MM.1S (cell line): ENCODE measurements around the gene NDRG4.

ENCODE experiments used
- EZH2 ChIP-seq: fragments of 300-600 bp; sonication (generic); optimal IDR thresholded peaks from 2 replicates; pipeline ENCODE3; 2017; ENCODE audit warnings: low read depth, mild to moderate bottlenecking, antibody characterized with exemption, low read length, mixed read lengths
- EZH2phosphoT487 ChIP-seq: fragments of 300-600 bp; sonication (generic); IDR thresholded peaks from 2 replicates; pipeline ENCODE4 v1.6.1; 2018; ENCODE audit warnings: antibody characterized with exemption, low read length
- TF ChIP-seq, protein P1 (sequence below): fragments of 300-600 bp; sonication (generic); IDR thresholded peaks from 2 replicates; pipeline ENCODE4 v1.5.1; 2016; ENCODE audit warnings: antibody characterized with exemption, low read length, mixed read lengths

DNA sequence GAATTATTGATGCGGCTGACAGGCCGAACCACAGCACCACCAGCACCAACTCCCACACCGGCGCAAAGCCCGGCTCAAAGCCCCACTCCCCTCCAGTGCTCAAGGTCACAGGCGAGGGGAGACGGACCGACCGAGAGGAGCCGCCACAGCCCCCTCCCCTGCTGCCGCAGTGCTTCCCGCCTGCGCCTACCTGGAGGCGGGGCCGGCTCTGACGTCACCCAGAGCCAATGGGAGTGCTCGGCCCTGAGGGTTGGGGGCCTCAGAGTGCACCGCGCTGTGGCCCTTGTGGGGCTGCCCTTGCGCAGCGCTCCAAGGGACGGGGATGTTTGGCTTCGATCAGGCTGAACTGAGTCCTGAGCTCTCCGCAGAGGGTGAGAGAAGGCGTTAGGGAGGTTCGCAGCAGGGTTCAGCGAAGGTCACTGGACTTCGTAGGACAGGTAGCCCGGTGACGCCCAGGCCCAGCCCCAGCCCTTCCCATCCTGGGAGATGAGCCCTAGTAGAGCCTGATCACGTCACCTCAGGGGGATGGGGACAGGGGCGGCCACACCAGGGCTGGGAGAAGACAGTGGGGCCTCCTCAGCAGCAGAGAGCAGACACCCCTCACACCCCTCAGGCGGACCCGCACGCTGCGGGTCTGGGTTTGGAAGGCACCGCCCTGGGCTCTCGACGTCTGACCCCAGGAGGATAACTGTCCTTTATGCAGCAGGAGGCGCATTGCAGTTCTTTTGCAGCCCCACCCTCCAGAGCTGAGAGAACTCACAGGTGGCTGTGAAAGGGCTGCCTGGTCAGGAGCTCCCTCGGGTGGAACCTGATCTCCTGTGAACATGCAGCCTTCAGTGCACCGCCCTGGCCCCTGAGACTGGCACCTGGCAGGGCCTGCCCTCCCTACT is 1.5 kb downstream of the NDRG4 start:
- TF ChIP-seq, protein P1, sequence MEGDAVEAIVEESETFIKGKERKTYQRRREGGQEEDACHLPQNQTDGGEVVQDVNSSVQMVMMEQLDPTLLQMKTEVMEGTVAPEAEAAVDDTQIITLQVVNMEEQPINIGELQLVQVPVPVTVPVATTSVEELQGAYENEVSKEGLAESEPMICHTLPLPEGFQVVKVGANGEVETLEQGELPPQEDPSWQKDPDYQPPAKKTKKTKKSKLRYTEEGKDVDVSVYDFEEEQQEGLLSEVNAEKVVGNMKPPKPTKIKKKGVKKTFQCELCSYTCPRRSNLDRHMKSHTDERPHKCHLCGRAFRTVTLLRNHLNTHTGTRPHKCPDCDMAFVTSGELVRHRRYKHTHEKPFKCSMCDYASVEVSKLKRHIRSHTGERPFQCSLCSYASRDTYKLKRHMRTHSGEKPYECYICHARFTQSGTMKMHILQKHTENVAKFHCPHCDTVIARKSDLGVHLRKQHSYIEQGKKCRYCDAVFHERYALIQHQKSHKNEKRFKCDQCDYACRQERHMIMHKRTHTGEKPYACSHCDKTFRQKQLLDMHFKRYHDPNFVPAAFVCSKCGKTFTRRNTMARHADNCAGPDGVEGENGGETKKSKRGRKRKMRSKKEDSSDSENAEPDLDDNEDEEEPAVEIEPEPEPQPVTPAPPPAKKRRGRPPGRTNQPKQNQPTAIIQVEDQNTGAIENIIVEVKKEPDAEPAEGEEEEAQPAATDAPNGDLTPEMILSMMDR, result no peak
- TF ChIP-seq EZH2 (no peak), EZH2phosphoT487 (no peak)
